ENCODE data around the gene TRAPPC4.

- TF ChIP-seq EZH2 (IDR thresholded peaks at IDR 0.05; ENCODE audit: insufficient read depth, poor library complexity, severe bottlenecking): no peak
- TF ChIP-seq EZH2phosphoT487 (IDR thresholded peaks at IDR 0.05; ENCODE audit: insufficient read depth, low read depth): no peak
These were observed 21.5 kb upstream of the TRAPPC4 start for GRCh38 chr11:118996926-118997626.
